ENCODE results near the gene PRKAB1. TPM values are rescaled to one million over a fixed set of nuclear protein-coding genes. Genes with fewer than 3 reads are reported as not detected.
"Not testable (repeated sequence)": the region's sequence is repeated elsewhere in the genome, so short reads cannot be mapped to it uniquely, and the experiment has no call there.

Gene PRKAB1
- polyA plus RNA-seq, 1 donor = 45.1 TPM

- no peak for DNase-seq
- Histone ChIP-seq H3K36me3 (ENCODE audit: control insufficient read depth, insufficient read depth, low read length) (peaks cover 7% of the 10 kb centered on the region), H3K27ac (ENCODE audit: low read length) (no peak overlapping the region), H3K4me3 (ENCODE audit: low read length) (no peak overlapping the region), H3K4me1 (ENCODE audit: control insufficient read depth, insufficient read depth, low read length) (no peaks in the 10 kb centered on the region), H3K9me3 (ENCODE audit: control insufficient read depth, low read depth, low read length) (no peaks in the 10 kb centered on the region), H3K27me3 (ENCODE audit: control insufficient read depth, insufficient read depth, low read length) (no peaks in the 10 kb centered on the region)
- WGBS (ENCODE audit: insufficient coverage, low lambda C conversion rate) = 40% methylated on average over 1 of the region's 7 CpGs
Measured at GRCh38 chr12:119705182-119705581, 37.2 kb downstream of the PRKAB1 start.

GRCh38 chr12:119706427-119706826 lies 38.5 kb downstream of the PRKAB1 start:
- not testable (repeated sequence) for H3K9me3 ChIP-seq (ENCODE audit: control insufficient read depth, low read depth, low read length); DNase-seq; H3K4me1 ChIP-seq (ENCODE audit: control insufficient read depth, insufficient read depth, low read length); H3K4me3 ChIP-seq (ENCODE audit: low read length); H3K27ac ChIP-seq (ENCODE audit: low read length); H3K27me3 ChIP-seq (ENCODE audit: control insufficient read depth, insufficient read depth, low read length)
- WGBS (ENCODE audit: insufficient coverage, low lambda C conversion rate) = no CpG with 5 or more reads among the region's 1 CpG
- H3K36me3 ChIP-seq (ENCODE audit: control insufficient read depth, insufficient read depth, low read length) = peaks cover 13% of the 10 kb centered on the region

GRCh38 chr12:119710374-119710964 lies 42.5 kb downstream of the PRKAB1 start:
- Histone ChIP-seq H3K36me3 (ENCODE audit: control insufficient read depth, insufficient read depth, low read length) (peaks cover 32% of the 10 kb centered on the region), H3K4me3 (ENCODE audit: low read length) (no peak overlapping the region), H3K4me1 (ENCODE audit: control insufficient read depth, insufficient read depth, low read length) (no peaks in the 10 kb centered on the region), H3K9me3 (ENCODE audit: control insufficient read depth, low read depth, low read length) (peaks cover 4% of the 10 kb centered on the region), H3K27me3 (ENCODE audit: control insufficient read depth, insufficient read depth, low read length) (no peaks in the 10 kb centered on the region), H3K27ac (ENCODE audit: low read length) (no peak overlapping the region)
- DNase-seq = no peak
- 100% methylated on average over 1 of the region's 11 CpGs for WGBS (ENCODE audit: insufficient coverage, low lambda C conversion rate)

GRCh38 chr12:119710965-119711551 lies 43.1 kb downstream of the PRKAB1 start:
- WGBS (ENCODE audit: insufficient coverage, low lambda C conversion rate) = 80% methylated on average over 1 of the region's 15 CpGs
- no peak overlapping the region for H3K27ac ChIP-seq (ENCODE audit: low read length)

GRCh38 chr12:119711693-119712092 lies 43.8 kb downstream of the PRKAB1 start:
- Histone ChIP-seq H3K27ac (ENCODE audit: low read length) (no peak overlapping the region), H3K9me3 (ENCODE audit: control insufficient read depth, low read depth, low read length) (peaks cover 4% of the 10 kb centered on the region), H3K27me3 (ENCODE audit: control insufficient read depth, insufficient read depth, low read length) (no peaks in the 10 kb centered on the region), H3K4me1 (ENCODE audit: control insufficient read depth, insufficient read depth, low read length) (no peaks in the 10 kb centered on the region), H3K4me3 (ENCODE audit: low read length) (no peak overlapping the region), H3K36me3 (ENCODE audit: control insufficient read depth, insufficient read depth, low read length) (peaks cover 32% of the 10 kb centered on the region)
- no CpG with 5 or more reads among the region's 4 CpGs for WGBS (ENCODE audit: insufficient coverage, low lambda C conversion rate)
- no peak for DNase-seq

More at GRCh38 chr12:119710965-119711551, 43.1 kb downstream of the PRKAB1 start:
- H3K9me3 ChIP-seq (ENCODE audit: control insufficient read depth, low read depth, low read length) = peaks cover 4% of the 10 kb centered on the region
- H3K4me1 ChIP-seq (ENCODE audit: control insufficient read depth, insufficient read depth, low read length) = no peaks in the 10 kb centered on the region
- H3K36me3 ChIP-seq (ENCODE audit: control insufficient read depth, insufficient read depth, low read length) = peaks cover 32% of the 10 kb centered on the region
- no peak overlapping the region for H3K4me3 ChIP-seq (ENCODE audit: low read length)
- no peaks in the 10 kb centered on the region for H3K27me3 ChIP-seq (ENCODE audit: control insufficient read depth, insufficient read depth, low read length)
- no peak for DNase-seq

- Histone ChIP-seq H3K9me3 (ENCODE audit: control insufficient read depth, low read depth, low read length) (peaks cover 4% of the 10 kb centered on the region), H3K4me3 (ENCODE audit: low read length) (no peak overlapping the region), H3K27me3 (ENCODE audit: control insufficient read depth, insufficient read depth, low read length) (no peaks in the 10 kb centered on the region), H3K36me3 (ENCODE audit: control insufficient read depth, insufficient read depth, low read length) (peaks cover 32% of the 10 kb centered on the region), H3K27ac (ENCODE audit: low read length) (no peak overlapping the region), H3K4me1 (ENCODE audit: control insufficient read depth, insufficient read depth, low read length) (no peaks in the 10 kb centered on the region)
- WGBS (ENCODE audit: insufficient coverage, low lambda C conversion rate) = 100% methylated on average over 10 of the region's 11 CpGs
- DNase-seq = no peak
Measured at GRCh38 chr12:119712721-119713120, 44.8 kb downstream of the PRKAB1 start.

- Histone ChIP-seq H3K4me3 (ENCODE audit: low read length) (no peak overlapping the region), H3K36me3 (ENCODE audit: control insufficient read depth, insufficient read depth, low read length) (peaks cover 33% of the 10 kb centered on the region), H3K9me3 (ENCODE audit: control insufficient read depth, low read depth, low read length) (peaks cover 4% of the 10 kb centered on the region), H3K4me1 (ENCODE audit: control insufficient read depth, insufficient read depth, low read length) (no peaks in the 10 kb centered on the region), H3K27ac (ENCODE audit: low read length) (no peak overlapping the region), H3K27me3 (ENCODE audit: control insufficient read depth, insufficient read depth, low read length) (no peaks in the 10 kb centered on the region)
- no peak for DNase-seq
- WGBS (ENCODE audit: insufficient coverage, low lambda C conversion rate) = no CpG with 5 or more reads among the region's 8 CpGs
Measured at GRCh38 chr12:119713551-119714031, 45.7 kb downstream of the PRKAB1 start.

GRCh38 chr12:119714614-119715267 lies 46.8 kb downstream of the PRKAB1 start:
- Histone ChIP-seq H3K36me3 (ENCODE audit: control insufficient read depth, insufficient read depth, low read length) (peaks cover 34% of the 10 kb centered on the region), H3K27ac (ENCODE audit: low read length) (no peak overlapping the region)

GRCh38 chr12:119715268-119715620 lies 47.3 kb downstream of the PRKAB1 start:
- H3K9me3 ChIP-seq (ENCODE audit: control insufficient read depth, low read depth, low read length) = peaks cover 4% of the 10 kb centered on the region
- 96% methylated on average over 3 of the region's 3 CpGs for WGBS (ENCODE audit: insufficient coverage, low lambda C conversion rate)
- peaks cover 32% of the 10 kb centered on the region for H3K36me3 ChIP-seq (ENCODE audit: control insufficient read depth, insufficient read depth, low read length)
- DNase-seq = no peak
- H3K4me3 ChIP-seq (ENCODE audit: low read length) = no peak overlapping the region
- no peaks in the 10 kb centered on the region for H3K27me3 ChIP-seq (ENCODE audit: control insufficient read depth, insufficient read depth, low read length)
- no peak overlapping the region for H3K27ac ChIP-seq (ENCODE audit: low read length)
- H3K4me1 ChIP-seq (ENCODE audit: control insufficient read depth, insufficient read depth, low read length) = no peaks in the 10 kb centered on the region

More at GRCh38 chr12:119714614-119715267, 46.8 kb downstream of the PRKAB1 start:
- Histone ChIP-seq H3K9me3 (ENCODE audit: control insufficient read depth, low read depth, low read length) (peaks cover 4% of the 10 kb centered on the region), H3K27me3 (ENCODE audit: control insufficient read depth, insufficient read depth, low read length) (no peaks in the 10 kb centered on the region), H3K4me3 (ENCODE audit: low read length) (no peak overlapping the region), H3K4me1 (ENCODE audit: control insufficient read depth, insufficient read depth, low read length) (no peaks in the 10 kb centered on the region)
- 100% methylated on average over 1 of the region's 4 CpGs for WGBS (ENCODE audit: insufficient coverage, low lambda C conversion rate)
- DNase-seq = no peak

GRCh38 chr12:119718141-119718540 lies 50.2 kb downstream of the PRKAB1 start:
- no CpG with 5 or more reads among the region's 17 CpGs for WGBS (ENCODE audit: insufficient coverage, low lambda C conversion rate)
- Histone ChIP-seq H3K4me3 (ENCODE audit: low read length) (no peak overlapping the region), H3K27me3 (ENCODE audit: control insufficient read depth, insufficient read depth, low read length) (no peaks in the 10 kb centered on the region), H3K4me1 (ENCODE audit: control insufficient read depth, insufficient read depth, low read length) (no peaks in the 10 kb centered on the region), H3K36me3 (ENCODE audit: control insufficient read depth, insufficient read depth, low read length) (peaks cover 22% of the 10 kb centered on the region), H3K9me3 (ENCODE audit: control insufficient read depth, low read depth, low read length) (peaks cover 4% of the 10 kb centered on the region), H3K27ac (ENCODE audit: low read length) (no peak overlapping the region)
- no peak for DNase-seq

All from large intestine (tissue), 3 donors.